GM13977 (cell line): ENCODE measurements around the gene PTS.

Experiments
- DNase-seq: peaks from one replicate; pipeline ENCODE4 v3.0.0; 2012; ENCODE audit warnings: low spot score
- CTCF ChIP-seq: IDR thresholded peaks from 2 replicates; pipeline ENCODE4 v1.5.1; 2012; ENCODE audit warnings: mild to moderate bottlenecking, control low read depth; ENCODE audit not compliant: insufficient read depth; ENCODE audit errors: extremely low read depth, missing control alignments
- in situ Hi-C: fragments of 300-500 bp; cut with MboI; formaldehyde crosslinking; loops from one replicate; pipeline ENCODE4 v1.12.0; 2022; ENCODE audit warnings: low sequenced_read_pairs, low pct_unique_long_range_greater_than_20kb, mixed read lengths, inconsistent platforms; ENCODE audit not compliant: unreplicated experiment

The PTS gene

GRCh38 chr11:112219476-112220232 lies 6.6 kb upstream of the PTS start:
- peak; percentile 73 for TF ChIP-seq CTCF
- DNase-seq, result peak; percentile 74
- in situ Hi-C loops, result loop anchor here (10.0 kb wide), 1 partner anchor 55 kb away; no protein-coding TSS in a partner anchor

- TF ChIP-seq CTCF, result no peak
- DNase-seq, result no peak
- in situ Hi-C loops, result loop anchor here (10.0 kb wide), 1 partner anchor 53 kb away; no protein-coding TSS in a partner anchor
Measured at GRCh38 chr11:112221274-112221835, 4.9 kb upstream of the PTS start.

GRCh38 chr11:112222303-112222702 lies 3.9 kb upstream of the PTS start:
- TF ChIP-seq CTCF, result no peak
- no peak for DNase-seq
- in situ Hi-C loops, result loop anchor here (10.0 kb wide), 1 partner anchor 52 kb away; no protein-coding TSS in a partner anchor

GRCh38 chr11:112223121-112223520 lies 3.1 kb upstream of the PTS start:
- TF ChIP-seq CTCF, result no peak
- in situ Hi-C loops, result loop anchor here (10.0 kb wide), 1 partner anchor 52 kb away; no protein-coding TSS in a partner anchor
- DNase-seq, result no peak

- in situ Hi-C loops, result loop anchor here (10.0 kb wide), 1 partner anchor 51 kb away; no protein-coding TSS in a partner anchor
- no peak for TF ChIP-seq CTCF
- no peak for DNase-seq
Measured at GRCh38 chr11:112223754-112224532, 2.3 kb upstream of the PTS start.

- TF ChIP-seq CTCF, result no peak
- in situ Hi-C loops, result loop anchor here (10.0 kb wide), 1 partner anchor 49 kb away; no protein-coding TSS in a partner anchor
- no peak for DNase-seq
Measured at GRCh38 chr11:112225753-112226061, 521 bp upstream of the PTS start.
